Endothelial cell of umbilical vein (primary cell): Measurements from ENCODE around the gene LOXL1. TPM values are rescaled to one million over a fixed set of nuclear protein-coding genes. Genes with fewer than 3 reads are reported as not detected.
A peak's percentile ranks its signal among the peaks of the same experiment; 100 is the strongest.

Experiments
- BruUV-seq: library from RNA; stranded (reverse); fragments of 400-500 nt; replicated peaks from 2 replicates; lab custom pipeline; 2021; lab: Mats Ljungman, UMichigan
- CTCF ChIA-PET: fragments of 300-600, 350-600 bp; sonication (Branson Sonifier 250); formaldehyde crosslinking; loops from one replicate; lab custom pipeline; 2021; ENCODE audit warnings: antibody characterized with exemption, inconsistent platforms; lab: Charles Lee
- POLR2A ChIA-PET: fragments of 300-600, 350-600 bp; sonication (Branson Sonifier 250); formaldehyde crosslinking; loops from one replicate; lab custom pipeline; 2021; ENCODE audit warnings: antibody characterized with exemption, inconsistent platforms; lab: Charles Lee
- DNase-seq: peaks from one replicate; pipeline ENCODE4 v3.0.0-alpha.2; 2011; ENCODE audit warnings: low read depth, low spot score
- FAIRE-seq: peaks from 2 replicates; lab custom pipeline; 2011; peaks lifted over from hg19 to GRCh38; lab: Jason Lieb, UNC
- H2AFZ ChIP-seq: 2 replicates; pipeline ENCODE4 v1.6.0; 2012; ENCODE audit warnings: low read depth, low read length, control low read depth, inconsistent platforms
- H3K27ac ChIP-seq: 2 replicates; pipeline ENCODE4 v1.5.1; 2011; ENCODE audit warnings: low read depth, mild to moderate bottlenecking, control low read depth, low read length, moderate library complexity; ENCODE audit not compliant: insufficient read depth
- H3K27me3 ChIP-seq, 2 experiments: 2 replicates each; pipeline versions ENCODE4 v1.6.0 to v1.6.1; 2011; ENCODE audit warnings: low read length in 2 of 2, mixed read lengths in 1 of 2; ENCODE audit not compliant: control insufficient read depth in 2 of 2, insufficient read depth in 2 of 2
- H3K36me3 ChIP-seq, 2 experiments: 2 replicates in 1 of 2; 3 replicates in 1 of 2; pipeline ENCODE4 v1.5.1; 2011; ENCODE audit warnings: low read length in 2 of 2, mild to moderate bottlenecking in 1 of 2, moderate library complexity in 1 of 2; ENCODE audit not compliant: control insufficient read depth in 2 of 2, insufficient read depth in 2 of 2; ENCODE audit errors: extremely low read depth in 1 of 2
- H3K4me1 ChIP-seq: 3 replicates; pipeline ENCODE4 v1.5.1; 2011; ENCODE audit warnings: mild to moderate bottlenecking, low read length; ENCODE audit not compliant: control insufficient read depth, insufficient read depth; ENCODE audit errors: extremely low read depth
- H3K4me2 ChIP-seq: 2 replicates; pipeline ENCODE4 v1.6.1; 2011; ENCODE audit warnings: low read length, control low read depth, mixed read lengths; ENCODE audit not compliant: insufficient read depth
- H3K4me3 ChIP-seq, 3 experiments: fragments of 200-600 bp in 1 of 3; sonication (generic), shearing (Covaris generic) in 1 of 3; replicated peaks in 1 of 3; 2 replicates each; pipeline ENCODE4 v1.5.1; 2011 to 2016; ENCODE audit warnings: control low read depth in 3 of 3, low read length in 3 of 3, mild to moderate bottlenecking in 2 of 3, inconsistent platforms in 1 of 3, low read depth in 1 of 3, moderate library complexity in 1 of 3; ENCODE audit not compliant: insufficient read depth in 1 of 3
- H3K79me2 ChIP-seq: 2 replicates; pipeline ENCODE4 v1.6.0; 2012; ENCODE audit warnings: low read length, inconsistent platforms; ENCODE audit not compliant: control insufficient read depth, insufficient read depth
- H3K9ac ChIP-seq: replicated peaks from 2 replicates; pipeline ENCODE3; 2011; ENCODE audit warnings: low read length, control low read depth; ENCODE audit not compliant: insufficient read depth; ENCODE audit errors: extremely low read depth
- H3K9me1 ChIP-seq: replicated peaks from 3 replicates; pipeline ENCODE4 v1.6.0; 2011; ENCODE audit warnings: mild to moderate bottlenecking, low read length; ENCODE audit not compliant: control insufficient read depth, insufficient read depth; ENCODE audit errors: extremely low read depth
- H3K9me3 ChIP-seq: replicated peaks from 2 replicates; pipeline ENCODE4 v1.5.1; 2012; ENCODE audit warnings: low read length, inconsistent platforms; ENCODE audit not compliant: control insufficient read depth, insufficient read depth
- H4K20me1 ChIP-seq: replicated peaks from 2 replicates; pipeline ENCODE3; 2011; ENCODE audit warnings: mild to moderate bottlenecking, low read length; ENCODE audit not compliant: control insufficient read depth, insufficient read depth; ENCODE audit errors: extremely low read depth
- EZH2 ChIP-seq: IDR thresholded peaks from 2 replicates; pipeline ENCODE4 v1.6.1; 2012; ENCODE audit warnings: borderline replicate concordance, low read depth, mild to moderate bottlenecking, moderate library complexity, low read length, inconsistent platforms; ENCODE audit not compliant: severe bottlenecking
- POLR2AphosphoS5 ChIP-seq: IDR thresholded peaks from 2 replicates; pipeline ENCODE4 v1.6.1; 2012; ENCODE audit warnings: low read depth, mild to moderate bottlenecking, control low read depth, low read length, moderate library complexity; ENCODE audit not compliant: insufficient read depth
- dilution Hi-C: fragments of 300-500 bp; cut with MboI; formaldehyde crosslinking; loops from one replicate; pipeline ENCODE4 v1.15.0; 2019; ENCODE audit warnings: low sequenced_read_pairs; ENCODE audit not compliant: extremely low pct_ligation_motif_present
- intact Hi-C: fragments of 100-400 bp; cut with micrococcal nuclease; formaldehyde crosslinking; loops from one replicate; pipeline ENCODE4 v1.10.0; 2022
- polyA plus RNA-seq, 4 experiments: library from polyadenylated mRNA; depleted of rRNA in 3 of 4; stranded (reverse) in 3 of 4; unstranded in 1 of 4; fragments of >200 nt; gene quantifications; 2 replicates each; pipeline versions ENCODE4 v1.2.1 to v1.2.3, GENCODE V29; 2011 to 2012; ENCODE audit warnings: missing spikeins in 1 of 4
- total RNA-seq: library from RNA; stranded (reverse); gene quantifications from 2 replicates; pipeline ENCODE4 v1.2.3, GENCODE V29; 2021
- TF ChIP-seq, protein P1 (sequence below): IDR thresholded peaks from 2 replicates; pipeline ENCODE4 v1.6.1; 2011; ENCODE audit not compliant: insufficient read depth, insufficient read length

LOXL1 gene
- total and polyA plus RNA-seq, 2 donors (not counting 3 experiments of a cell fraction or from before 2014, with no cell fraction given), result 5.2 to 14.4 TPM

DNA sequence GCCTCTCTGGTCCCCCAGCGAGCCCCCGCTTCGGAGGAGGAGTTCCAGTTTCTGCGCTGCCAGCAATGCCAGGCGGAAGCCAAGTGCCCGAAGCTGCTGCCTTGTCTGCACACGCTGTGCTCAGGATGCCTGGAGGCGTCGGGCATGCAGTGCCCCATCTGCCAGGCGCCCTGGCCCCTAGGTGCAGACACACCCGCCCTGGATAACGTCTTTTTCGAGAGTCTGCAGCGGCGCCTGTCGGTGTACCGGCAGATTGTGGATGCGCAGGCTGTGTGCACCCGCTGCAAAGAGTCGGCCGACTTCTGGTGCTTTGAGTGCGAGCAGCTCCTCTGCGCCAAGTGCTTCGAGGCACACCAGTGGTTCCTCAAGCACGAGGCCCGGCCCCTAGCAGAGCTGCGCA lies 71.7 kb downstream of the LOXL1 start:
- no peaks in the 10 kb centered on the region for H3K9me1 ChIP-seq
- H3K4me3 ChIP-seq, result peak overlapping the region in 1 of 3 experiments; percentile 96
- intact Hi-C loops, result no loop called here
- TF ChIP-seq EZH2, result no peak
- TF ChIP-seq, protein P1, sequence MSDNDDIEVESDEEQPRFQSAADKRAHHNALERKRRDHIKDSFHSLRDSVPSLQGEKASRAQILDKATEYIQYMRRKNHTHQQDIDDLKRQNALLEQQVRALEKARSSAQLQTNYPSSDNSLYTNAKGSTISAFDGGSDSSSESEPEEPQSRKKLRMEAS, result no peak
- no peak for TF ChIP-seq POLR2AphosphoS5
- H3K79me2 ChIP-seq, result peaks cover 72% of the 10 kb centered on the region
- H4K20me1 ChIP-seq, result no peaks in the 10 kb centered on the region
- H3K36me3 ChIP-seq, result peaks cover 5 to 14% of the 10 kb centered on the region in 2 experiments
- dilution Hi-C loops, result no loop called here
- DNase-seq, result no peak
- H3K4me1 ChIP-seq, result peaks cover 20% of the 10 kb centered on the region
- FAIRE-seq, result no peak
- ChIA-PET POLR2A (no interaction called here), CTCF (interaction anchor here (2.4 kb wide), 1 partner anchor 25 kb away, joined by 27 read pairs; no protein-coding TSS in a partner anchor)
- no peak overlapping the region for H3K9ac ChIP-seq
- H3K27ac ChIP-seq, result no peak overlapping the region
- no peaks in the 10 kb centered on the region for H3K27me3 ChIP-seq
- H3K4me2 ChIP-seq, result no peak overlapping the region
- BruUV-seq, result no TSS peak
- H3K9me3 ChIP-seq, result no peaks in the 10 kb centered on the region
- H2AFZ ChIP-seq, result no peak overlapping the region

Other genes with a start within 250 kb of the LOXL1 start
- 85.6 and 85.7 TPM in 2 replicates for gene CD276, start 242.1 kb upstream of the LOXL1 start, total RNA-seq
- 73.6 and 85.4 TPM in 2 replicates for gene CD276, start 242.1 kb upstream of the LOXL1 start, polyA plus RNA-seq
- gene INSYN1, start 173.1 kb upstream of the LOXL1 start, total RNA-seq, result 0.58 TPM in 1 of 2 replicates, not detected in the other
- gene INSYN1, start 173.1 kb upstream of the LOXL1 start, polyA plus RNA-seq, result 0.18 and 0.29 TPM in 2 replicates
- gene TBC1D21, start 52.9 kb upstream of the LOXL1 start, total RNA-seq, result not detected in 2 replicates
- not detected in 2 replicates for gene TBC1D21, start 52.9 kb upstream of the LOXL1 start, polyA plus RNA-seq
- 12.4 and 12.9 TPM in 2 replicates for gene STOML1, start 65.8 kb downstream of the LOXL1 start, total RNA-seq
- 15.4 and 16.7 TPM in 2 replicates for gene STOML1, start 65.8 kb downstream of the LOXL1 start, polyA plus RNA-seq
- gene PML, start 68.3 kb downstream of the LOXL1 start, total RNA-seq, result 77.4 and 79.6 TPM in 2 replicates
- 30.4 and 32.2 TPM in 2 replicates for gene PML, start 68.3 kb downstream of the LOXL1 start, polyA plus RNA-seq
- gene GOLGA6A, start 156.1 kb downstream of the LOXL1 start, total RNA-seq, result not detected in 2 replicates
- not detected in 2 replicates for gene GOLGA6A, start 156.1 kb downstream of the LOXL1 start, polyA plus RNA-seq
- gene ISLR2, start 204.1 kb downstream of the LOXL1 start, total RNA-seq, result not detected in 2 replicates
- gene ISLR2, start 204.1 kb downstream of the LOXL1 start, polyA plus RNA-seq, result not detected in 2 replicates
- not detected in 2 replicates for gene ISLR, start 247.2 kb downstream of the LOXL1 start, total RNA-seq
- not detected in 2 replicates for gene ISLR, start 247.2 kb downstream of the LOXL1 start, polyA plus RNA-seq